Bronchial epithelial cell (primary cell): Measurements from ENCODE around the gene CARMIL1. TPM values are rescaled to one million over a fixed set of nuclear protein-coding genes. Genes with fewer than 3 reads are reported as not detected.

Experiments
- DNase-seq: peaks from one replicate; pipeline ENCODE4 v3.0.0-alpha.2; 2010; ENCODE audit warnings: low read depth
- FAIRE-seq: peaks from 2 replicates; lab custom pipeline; 2011; peaks lifted over from hg19 to GRCh38; lab: Jason Lieb, UNC
- H3K27me3 ChIP-seq: 2 replicates; pipeline ENCODE4 v1.5.1; 2011; ENCODE audit warnings: low read length; ENCODE audit not compliant: control insufficient read depth, insufficient read depth
- H3K36me3 ChIP-seq: 2 replicates; pipeline ENCODE4 v1.5.1; 2011; ENCODE audit warnings: low read length; ENCODE audit not compliant: control insufficient read depth, insufficient read depth
- H3K4me3 ChIP-seq: 2 replicates; pipeline ENCODE4 v1.5.1; 2011; ENCODE audit warnings: mild to moderate bottlenecking, low read depth, low read length, control low read depth
- total RNA-seq: library from RNA; depleted of rRNA; stranded (reverse); fragments of >200 nt; gene quantifications from 2 replicates; pipeline ENCODE4 v1.2.1, GENCODE V29; 2014
- TF ChIP-seq, protein P1 (sequence below): IDR thresholded peaks from 2 replicates; pipeline ENCODE4 v1.5.1; 2011; ENCODE audit warnings: mild to moderate bottlenecking, moderate library complexity, low read length, control low read depth, inconsistent platforms; ENCODE audit not compliant: insufficient read depth, severe bottlenecking

CARMIL1 gene
- total RNA-seq, 1 donor from 2014 or later, result 12.1 TPM

GRCh38 chr6:25586927-25587326 lies 307.8 kb downstream of the CARMIL1 start:
- TF ChIP-seq, protein P1, sequence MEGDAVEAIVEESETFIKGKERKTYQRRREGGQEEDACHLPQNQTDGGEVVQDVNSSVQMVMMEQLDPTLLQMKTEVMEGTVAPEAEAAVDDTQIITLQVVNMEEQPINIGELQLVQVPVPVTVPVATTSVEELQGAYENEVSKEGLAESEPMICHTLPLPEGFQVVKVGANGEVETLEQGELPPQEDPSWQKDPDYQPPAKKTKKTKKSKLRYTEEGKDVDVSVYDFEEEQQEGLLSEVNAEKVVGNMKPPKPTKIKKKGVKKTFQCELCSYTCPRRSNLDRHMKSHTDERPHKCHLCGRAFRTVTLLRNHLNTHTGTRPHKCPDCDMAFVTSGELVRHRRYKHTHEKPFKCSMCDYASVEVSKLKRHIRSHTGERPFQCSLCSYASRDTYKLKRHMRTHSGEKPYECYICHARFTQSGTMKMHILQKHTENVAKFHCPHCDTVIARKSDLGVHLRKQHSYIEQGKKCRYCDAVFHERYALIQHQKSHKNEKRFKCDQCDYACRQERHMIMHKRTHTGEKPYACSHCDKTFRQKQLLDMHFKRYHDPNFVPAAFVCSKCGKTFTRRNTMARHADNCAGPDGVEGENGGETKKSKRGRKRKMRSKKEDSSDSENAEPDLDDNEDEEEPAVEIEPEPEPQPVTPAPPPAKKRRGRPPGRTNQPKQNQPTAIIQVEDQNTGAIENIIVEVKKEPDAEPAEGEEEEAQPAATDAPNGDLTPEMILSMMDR, result no peak
- Histone ChIP-seq H3K27me3 (no peaks in the 10 kb centered on the region), H3K36me3 (peaks cover 2% of the 10 kb centered on the region), H3K4me3 (no peak overlapping the region)
- FAIRE-seq (no peak), DNase-seq (no peak)

DNA sequence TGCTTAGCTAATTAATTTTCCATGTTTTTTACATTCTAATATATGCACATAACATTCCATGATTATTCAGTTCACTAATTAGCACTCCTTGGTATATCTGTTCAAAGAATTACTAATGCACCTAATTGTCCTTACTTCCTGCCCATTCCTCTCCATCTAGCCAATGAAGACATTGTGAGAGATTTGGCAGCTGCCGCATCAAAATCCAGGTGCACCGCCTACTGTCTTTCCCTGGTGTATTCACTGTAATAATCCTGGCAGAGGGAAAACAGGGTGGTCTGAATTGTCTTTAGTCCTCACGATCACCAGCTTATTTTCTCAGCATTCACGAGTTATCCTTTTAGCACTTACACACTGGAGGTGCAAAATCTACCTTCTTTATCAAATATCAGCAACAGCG lies 311.8 kb downstream of the CARMIL1 start:
- TF ChIP-seq, protein P1, result no peak
- FAIRE-seq, result no peak
- no peak for DNase-seq
- H3K36me3 ChIP-seq, result peaks cover 1% of the 10 kb centered on the region
- no peak overlapping the region for H3K4me3 ChIP-seq
- no peaks in the 10 kb centered on the region for H3K27me3 ChIP-seq

DNA sequence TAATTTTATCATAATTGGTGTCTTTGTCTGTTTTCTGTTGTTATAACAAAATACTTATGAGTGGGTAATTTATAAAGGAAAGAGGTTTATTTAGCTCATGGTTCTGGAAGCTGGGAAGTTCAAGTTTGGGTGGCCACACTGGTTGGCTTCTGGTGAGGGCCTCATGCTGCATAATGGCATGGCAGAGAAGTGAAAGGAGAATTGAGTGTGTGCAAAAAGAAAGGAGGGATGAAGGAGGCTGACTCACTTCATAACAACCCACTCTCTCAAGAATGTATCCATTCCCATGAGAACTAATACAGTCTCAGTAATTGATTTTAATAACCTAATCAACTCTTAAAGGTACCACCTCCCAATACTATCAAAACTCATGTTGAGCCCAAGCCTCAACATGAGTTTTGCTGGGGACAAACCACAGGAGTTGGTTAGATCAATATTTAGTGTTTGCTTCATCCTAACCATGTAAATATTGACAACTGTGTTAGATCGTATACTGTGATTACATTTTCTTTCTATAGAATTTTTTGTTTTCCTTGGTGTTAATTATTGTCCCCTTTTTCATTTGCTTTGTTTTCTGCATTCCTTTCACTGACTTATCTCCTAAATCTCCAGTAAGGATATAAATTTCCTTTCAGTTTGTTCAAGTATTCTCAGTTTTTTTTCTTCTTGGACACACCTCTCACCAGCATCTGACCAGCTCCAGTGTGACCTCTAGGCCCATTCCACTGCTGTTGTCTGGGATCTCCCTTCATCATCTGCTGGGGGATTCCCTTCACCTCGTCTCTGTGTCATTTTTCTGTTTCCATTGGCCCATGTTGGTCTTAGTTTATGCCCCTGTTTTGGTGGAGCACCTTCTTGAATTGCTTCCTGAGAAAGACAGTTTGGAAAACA lies 318.0 kb downstream of the CARMIL1 start:
- Histone ChIP-seq H3K4me3 (no peak overlapping the region), H3K27me3 (no peaks in the 10 kb centered on the region), H3K36me3 (no peaks in the 10 kb centered on the region)
- TF ChIP-seq, protein P1, result no peak
- FAIRE-seq (no peak), DNase-seq (no peak)

DNA sequence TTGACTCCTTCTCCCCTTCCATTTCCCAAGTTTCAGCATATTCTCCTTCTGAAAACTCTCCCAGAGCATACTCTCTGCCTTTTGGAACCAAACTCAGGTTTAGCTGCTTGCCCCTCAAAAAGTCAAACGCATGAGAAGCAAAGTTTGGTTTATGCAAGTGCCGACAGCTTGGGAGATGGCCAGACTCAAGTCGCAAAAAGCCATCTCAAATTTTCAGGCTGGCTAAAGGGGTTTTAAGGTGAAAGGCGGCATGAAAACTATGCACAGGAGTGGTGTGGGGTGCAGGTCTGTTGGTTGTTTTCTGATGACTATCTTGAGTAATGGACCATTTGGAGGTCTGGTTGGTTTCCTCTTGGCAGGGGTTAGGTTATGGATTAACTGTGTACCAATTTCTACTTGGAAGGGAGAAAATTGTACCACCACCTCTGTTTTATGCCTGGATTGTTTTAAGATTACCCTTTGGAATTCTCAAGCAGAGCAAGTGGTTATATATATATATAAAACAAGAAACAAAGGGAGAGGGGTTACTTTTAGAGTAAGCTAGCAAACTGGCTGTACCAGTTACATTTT lies 320.4 kb downstream of the CARMIL1 start:
- FAIRE-seq (no peak), DNase-seq (no peak)
- Histone ChIP-seq H3K27me3 (no peaks in the 10 kb centered on the region), H3K36me3 (peaks cover under 1% of the 10 kb centered on the region), H3K4me3 (no peak overlapping the region)
- TF ChIP-seq, protein P1, result no peak

GRCh38 chr6:25601800-25602673 lies 322.9 kb downstream of the CARMIL1 start:
- H3K27me3 ChIP-seq, result no peaks in the 10 kb centered on the region
- FAIRE-seq, result no peak
- peaks cover 3% of the 10 kb centered on the region for H3K36me3 ChIP-seq
- TF ChIP-seq, protein P1, result peak; percentile 37
- peak; percentile 63 for DNase-seq
- no peak overlapping the region for H3K4me3 ChIP-seq
